Ishikawa (cell line): ENCODE results near the gene ICOSLG.

Source experiments
- CEBPB ChIP-seq: IDR thresholded peaks from 2 replicates; pipeline ENCODE4 v1.6.1; 2012
- CREB1 ChIP-seq: IDR thresholded peaks from 2 replicates; pipeline ENCODE4 v1.6.1; 2012; ENCODE audit warnings: low read depth
- EGR1 ChIP-seq: IDR thresholded peaks from 2 replicates; pipeline ENCODE4 v1.6.1; 2012
- EP300 ChIP-seq: IDR thresholded peaks from 2 replicates; pipeline ENCODE4 v1.6.1; 2012; ENCODE audit warnings: borderline replicate concordance
- FOXM1 ChIP-seq: IDR thresholded peaks from 2 replicates; pipeline ENCODE4 v1.6.1; 2012; ENCODE audit warnings: low read depth, borderline replicate concordance
- MAX ChIP-seq: IDR thresholded peaks from 2 replicates; pipeline ENCODE4 v1.6.1; 2012
- NFIC ChIP-seq: IDR thresholded peaks from 2 replicates; pipeline ENCODE4 v1.6.1; 2012
- RAD21 ChIP-seq: IDR thresholded peaks from 2 replicates; pipeline ENCODE4 v1.6.1; 2012; ENCODE audit warnings: low read depth
- REST ChIP-seq: IDR thresholded peaks from 2 replicates; pipeline ENCODE4 v1.6.1; 2012; ENCODE audit warnings: low read depth, mild to moderate bottlenecking
- TAF1 ChIP-seq: IDR thresholded peaks from 2 replicates; pipeline ENCODE4 v1.6.1; 2012; ENCODE audit warnings: low read depth, mild to moderate bottlenecking
- TCF12 ChIP-seq: IDR thresholded peaks from 2 replicates; pipeline ENCODE4 v1.6.1; 2012; ENCODE audit warnings: low read depth
- TEAD4 ChIP-seq: IDR thresholded peaks from 2 replicates; pipeline ENCODE4 v1.6.1; 2012
- USF1 ChIP-seq: IDR thresholded peaks from 2 replicates; pipeline ENCODE4 v1.6.1; 2012
- YY1 ChIP-seq: IDR thresholded peaks from 2 replicates; pipeline ENCODE4 v1.6.1; 2012; ENCODE audit warnings: low read depth

GRCh38 chr21:44286716-44287632 is 46.2 kb upstream of the ICOSLG start:
- TF ChIP-seq CEBPB (no peak), USF1 (no peak), MAX (no peak), YY1 (no peak), TAF1 (no peak), EP300 (no peak), RAD21 (no peak), EGR1 (no peak), REST (no peak), FOXM1 (no peak), NFIC (no peak), TEAD4 (no peak), TCF12 (no peak), CREB1 (no peak)
